H9 (cell line): Measurements from ENCODE around the gene UQCC2. TPM values are rescaled to one million over a fixed set of nuclear protein-coding genes. Genes with fewer than 3 reads are reported as not detected.

Experiments
- DNase-seq: peaks from one replicate; pipeline ENCODE4 v3.0.0-alpha.2; 2017
- H2AFZ ChIP-seq: one replicate; pipeline ENCODE4 v1.6.1; 2013; ENCODE audit warnings: mild to moderate bottlenecking, low read length, control low read depth, moderate library complexity
- H2AK5ac ChIP-seq: 2 replicates; pipeline ENCODE4 v1.6.1; 2013; ENCODE audit warnings: low read length, control low read depth, mixed read lengths; ENCODE audit not compliant: insufficient read length
- H2BK120ac ChIP-seq: one replicate; pipeline ENCODE4 v1.6.1; 2013; ENCODE audit warnings: low read depth, mild to moderate bottlenecking, low read length, control low read depth, inconsistent platforms; ENCODE audit not compliant: poor library complexity, severe bottlenecking
- H2BK12ac ChIP-seq: 2 replicates; pipeline ENCODE4 v1.6.1; 2013; ENCODE audit warnings: low read length, control low read depth, mixed read lengths, low read depth; ENCODE audit not compliant: insufficient read length
- H2BK15ac ChIP-seq: 2 replicates; pipeline ENCODE4 v1.6.1; 2013; ENCODE audit warnings: low read depth, low read length, control low read depth
- H2BK20ac ChIP-seq: one replicate; pipeline ENCODE4 v1.6.1; 2013; ENCODE audit warnings: low read depth, mild to moderate bottlenecking, low read length, control low read depth, inconsistent platforms; ENCODE audit not compliant: poor library complexity, severe bottlenecking
- H2BK5ac ChIP-seq: 2 replicates; pipeline ENCODE4 v1.6.1; 2013; ENCODE audit warnings: low read length, control low read depth, mixed read lengths; ENCODE audit not compliant: insufficient read length
- H3K14ac ChIP-seq: 2 replicates; pipeline ENCODE4 v1.6.1; 2013; ENCODE audit warnings: low read length, control low read depth; ENCODE audit not compliant: insufficient read depth
- H3K18ac ChIP-seq: 2 replicates; pipeline ENCODE4 v1.6.1; 2013; ENCODE audit warnings: low read depth, mild to moderate bottlenecking, mixed read lengths, low read length, control low read depth; ENCODE audit not compliant: insufficient read length
- H3K23ac ChIP-seq: 2 replicates; pipeline ENCODE4 v1.6.1; 2013; ENCODE audit warnings: low read length, control low read depth, mixed read lengths, low read depth; ENCODE audit not compliant: insufficient read length
- H3K23me2 ChIP-seq: 2 replicates; pipeline ENCODE4 v1.6.1; 2013; ENCODE audit warnings: low read depth, mild to moderate bottlenecking, mixed read lengths, low read length, control low read depth; ENCODE audit not compliant: insufficient read length, poor library complexity, severe bottlenecking
- H3K27ac ChIP-seq: 2 replicates; pipeline ENCODE4 v1.5.1; 2013; ENCODE audit warnings: low read length, control low read depth, mixed read lengths, low read depth; ENCODE audit not compliant: insufficient read length
- H3K27me3 ChIP-seq: 2 replicates; pipeline ENCODE4 v1.6.1; 2013; ENCODE audit warnings: low read length, control low read depth, inconsistent platforms; ENCODE audit not compliant: insufficient read depth
- H3K4ac ChIP-seq: 2 replicates; pipeline ENCODE4 v1.6.1; 2013; ENCODE audit warnings: low read depth, mild to moderate bottlenecking, control low read depth, inconsistent platforms, low read length, moderate library complexity
- H3K4me1 ChIP-seq: 2 replicates; pipeline ENCODE4 v1.6.1; 2013; ENCODE audit warnings: low read length, control low read depth, inconsistent platforms; ENCODE audit not compliant: insufficient read depth
- H3K4me2 ChIP-seq: 2 replicates; pipeline ENCODE4 v1.6.1; 2013; ENCODE audit warnings: low read length, control low read depth, mixed read lengths; ENCODE audit not compliant: insufficient read length, insufficient read depth
- H3K56ac ChIP-seq: 2 replicates; pipeline ENCODE4 v1.6.1; 2013; ENCODE audit warnings: low read depth, mild to moderate bottlenecking, mixed read lengths, low read length, control low read depth; ENCODE audit not compliant: insufficient read length
- H3K79me1 ChIP-seq: 2 replicates; pipeline ENCODE4 v1.6.1; 2013; ENCODE audit warnings: low read depth, mild to moderate bottlenecking, moderate library complexity, low read length, control low read depth, inconsistent platforms; ENCODE audit not compliant: insufficient read depth, poor library complexity, severe bottlenecking
- H3K79me2 ChIP-seq: 2 replicates; pipeline ENCODE4 v1.6.1; 2013; ENCODE audit warnings: low read length, control low read depth, inconsistent platforms; ENCODE audit not compliant: insufficient read depth
- H3K9ac ChIP-seq: 2 replicates; pipeline ENCODE4 v1.6.1; 2013; ENCODE audit warnings: low read length, control low read depth, mixed read lengths; ENCODE audit not compliant: insufficient read length; ENCODE audit errors: extremely low read depth
- H3K9me3 ChIP-seq: one replicate; pipeline ENCODE4 v1.6.1; 2013; ENCODE audit warnings: low read depth, low read length, inconsistent platforms; ENCODE audit not compliant: control insufficient read depth
- H3T11ph ChIP-seq: one replicate; pipeline ENCODE4 v1.6.1; 2013; ENCODE audit warnings: mild to moderate bottlenecking, low read length, control low read depth, inconsistent platforms
- H4K20me1 ChIP-seq: one replicate; pipeline ENCODE4 v1.6.1; 2013; ENCODE audit not compliant: control insufficient read depth, insufficient read length, insufficient read depth
- H4K5ac ChIP-seq: 2 replicates; pipeline ENCODE4 v1.6.1; 2013; ENCODE audit warnings: low read depth, mild to moderate bottlenecking, mixed read lengths, low read length, control low read depth; ENCODE audit not compliant: insufficient read length
- H4K8ac ChIP-seq: replicated peaks from 2 replicates; pipeline ENCODE4 v1.6.1; 2013; ENCODE audit warnings: low read length, control low read depth, mixed read lengths, low read depth; ENCODE audit not compliant: insufficient read length
- H4K91ac ChIP-seq: 2 replicates; pipeline ENCODE4 v1.6.1; 2013; ENCODE audit warnings: low read depth, mild to moderate bottlenecking, moderate library complexity, mixed read lengths, low read length, control low read depth; ENCODE audit not compliant: insufficient read length
- H3K27ac Mint-ChIP-seq, 3 experiments: 2 replicates in 2 of 3; 3 replicates in 1 of 3; pipeline ENCODE4 v1.8.0; 2020 to 2021; ENCODE audit warnings: mixed read lengths in 3 of 3, mild to moderate bottlenecking in 1 of 3, moderate library complexity in 1 of 3
- H3K27me3 Mint-ChIP-seq: 2 replicates; pipeline ENCODE4 v1.8.0; 2021; ENCODE audit warnings: low read depth, mild to moderate bottlenecking, moderate library complexity, mixed read lengths
- H3K36me3 Mint-ChIP-seq, 3 experiments: 2 replicates in 2 of 3; 3 replicates in 1 of 3; pipeline ENCODE4 v1.8.0; 2020 to 2021; ENCODE audit warnings: low read depth in 3 of 3, mixed read lengths in 3 of 3; ENCODE audit not compliant: insufficient read depth in 1 of 3
- H3K4me1 Mint-ChIP-seq, 2 experiments: 2 replicates each; pipeline ENCODE4 v1.8.0; 2020; ENCODE audit warnings: mixed read lengths in 2 of 2
- H3K4me3 Mint-ChIP-seq, 2 experiments: 2 replicates in 1 of 2; 3 replicates in 1 of 2; pipeline ENCODE4 v1.8.0; 2020 to 2021; ENCODE audit warnings: mild to moderate bottlenecking in 2 of 2, mixed read lengths in 2 of 2, moderate library complexity in 1 of 2
- H3K9me3 Mint-ChIP-seq, 2 experiments: 2 replicates in 1 of 2; 3 replicates in 1 of 2; pipeline ENCODE4 v1.8.0; 2020; ENCODE audit warnings: mild to moderate bottlenecking in 2 of 2, mixed read lengths in 2 of 2, moderate library complexity in 1 of 2
- WGBS: extraction: QIAGEN DNeasy Blood & Tissue Kit; methylation state at CpG from one replicate; pipeline ENCODE4 v1.1.7; 2013; ENCODE audit warnings: missing lambda C conversion rate, low lambda C conversion rate, mixed read lengths; ENCODE audit not compliant: insufficient read length; ENCODE audit errors: extremely low coverage; 5-methylcytosine and 5-hydroxymethylcytosine counted together
- total RNA-seq: library from RNA; stranded (reverse); gene quantifications from 2 replicates; pipeline ENCODE4 v1.2.1, GENCODE V29; 2021
- TF ChIP-seq, protein P1 (sequence below): fragments of 200-600 bp; sonication (generic); conservative IDR thresholded peaks from 3 replicates; pipeline ENCODE4 v1.8.0; 2021; ENCODE audit warnings: antibody characterized with exemption, mild to moderate bottlenecking

Gene UQCC2
- total RNA-seq, 1 experiment from 2014 or later = 140 TPM

DNA sequence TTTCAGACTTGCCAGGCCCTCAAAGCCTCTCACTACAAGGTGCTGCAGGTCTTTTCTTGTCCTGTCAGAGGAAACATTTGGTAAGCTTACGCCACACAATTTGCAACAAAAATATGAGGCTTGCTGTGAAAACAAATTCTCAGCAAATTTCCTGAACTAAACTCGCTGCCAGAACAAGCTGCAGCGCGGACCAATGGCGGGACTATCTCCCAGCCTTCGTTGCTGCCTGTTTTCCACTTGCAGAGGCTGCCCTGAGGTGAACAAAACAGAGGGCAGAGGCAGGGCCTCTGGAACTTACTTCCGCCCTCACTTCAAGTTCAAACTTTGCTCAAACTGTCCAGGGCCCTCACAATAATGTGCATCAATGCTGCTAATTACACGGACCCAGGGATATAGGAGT, 12.4 kb downstream of the UQCC2 start:
- Histone ChIP-seq H3K23me2 (no peaks in the 10 kb centered on the region), H4K8ac (no peak overlapping the region), H3K79me1 (no peaks in the 10 kb centered on the region), H2AK5ac (no peak overlapping the region), H3K23ac (no peak overlapping the region), H2BK5ac (no peak overlapping the region), H3K9me3 (no peaks in the 10 kb centered on the region), H2BK120ac (no peak overlapping the region), H3K4me2 (no peak overlapping the region), H3K9ac (no peak overlapping the region), H3K27ac (no peak overlapping the region), H4K91ac (no peak overlapping the region), H2BK12ac (no peak overlapping the region), H3T11ph (no peak overlapping the region), H3K27me3 (no peaks in the 10 kb centered on the region), H4K20me1 (no peaks in the 10 kb centered on the region), H2AFZ (no peak overlapping the region), H3K18ac (no peak overlapping the region), H2BK15ac (no peak overlapping the region), H3K79me2 (no peaks in the 10 kb centered on the region), H3K56ac (no peak overlapping the region), H2BK20ac (no peak overlapping the region), H3K4ac (no peak overlapping the region), H3K4me1 (0 out of 2 replicates have a peak, but pooled peaks cover 3% of the 10 kb centered on the region), H4K5ac (no peak overlapping the region), H3K14ac (no peak overlapping the region)
- Mint-ChIP-seq H3K4me3 (no peak overlapping the region), H3K9me3 (no peaks in the 10 kb centered on the region), H3K27me3 (no peaks in the 10 kb centered on the region), H3K27ac (no peak overlapping the region; a peak in 1 of 7 replicates), H3K36me3 (peaks cover 9 to 61% (median 59%) of the 10 kb centered on the region in 3 experiments; a peak in 6 of 7 replicates), H3K4me1 (peaks cover 14 to 15% of the 10 kb centered on the region in 2 experiments)
- no peak for DNase-seq
- WGBS = no CpG with 5 or more reads among the region's 8 CpGs
- TF ChIP-seq, protein P1, sequence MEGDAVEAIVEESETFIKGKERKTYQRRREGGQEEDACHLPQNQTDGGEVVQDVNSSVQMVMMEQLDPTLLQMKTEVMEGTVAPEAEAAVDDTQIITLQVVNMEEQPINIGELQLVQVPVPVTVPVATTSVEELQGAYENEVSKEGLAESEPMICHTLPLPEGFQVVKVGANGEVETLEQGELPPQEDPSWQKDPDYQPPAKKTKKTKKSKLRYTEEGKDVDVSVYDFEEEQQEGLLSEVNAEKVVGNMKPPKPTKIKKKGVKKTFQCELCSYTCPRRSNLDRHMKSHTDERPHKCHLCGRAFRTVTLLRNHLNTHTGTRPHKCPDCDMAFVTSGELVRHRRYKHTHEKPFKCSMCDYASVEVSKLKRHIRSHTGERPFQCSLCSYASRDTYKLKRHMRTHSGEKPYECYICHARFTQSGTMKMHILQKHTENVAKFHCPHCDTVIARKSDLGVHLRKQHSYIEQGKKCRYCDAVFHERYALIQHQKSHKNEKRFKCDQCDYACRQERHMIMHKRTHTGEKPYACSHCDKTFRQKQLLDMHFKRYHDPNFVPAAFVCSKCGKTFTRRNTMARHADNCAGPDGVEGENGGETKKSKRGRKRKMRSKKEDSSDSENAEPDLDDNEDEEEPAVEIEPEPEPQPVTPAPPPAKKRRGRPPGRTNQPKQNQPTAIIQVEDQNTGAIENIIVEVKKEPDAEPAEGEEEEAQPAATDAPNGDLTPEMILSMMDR = no peak
